Astrocyte (in vitro differentiated cells and primary cell): ENCODE measurements around the gene SNX30. TPM values are rescaled to one million over a fixed set of nuclear protein-coding genes. Genes with fewer than 3 reads are reported as not detected.
"Not testable (repeated sequence)": the region's sequence is repeated elsewhere in the genome, so short reads cannot be mapped to it uniquely, and the experiment has no call there.

Experiments used
- DNase-seq: peaks from one replicate; pipeline ENCODE4 v3.0.0-alpha.2; 2010; ENCODE audit warnings: low read depth
- FAIRE-seq: peaks from 2 replicates; lab custom pipeline; 2011; peaks lifted over from hg19 to GRCh38; lab: Jason Lieb, UNC
- H2AFZ ChIP-seq: 2 replicates; pipeline ENCODE4 v1.6.0; 2012; ENCODE audit warnings: low read depth, low read length, inconsistent platforms
- H3K27ac ChIP-seq: 2 replicates; pipeline ENCODE4 v1.5.1; 2011; ENCODE audit warnings: low read depth, low read length, inconsistent platforms
- H3K27me3 ChIP-seq: 2 replicates; pipeline ENCODE4 v1.6.0; 2011; ENCODE audit warnings: low read length, inconsistent platforms; ENCODE audit not compliant: insufficient read depth
- H3K36me3 ChIP-seq: 2 replicates; pipeline ENCODE4 v1.5.1; 2011; ENCODE audit warnings: low read length, inconsistent platforms; ENCODE audit not compliant: insufficient read depth
- H3K4me1 ChIP-seq: 2 replicates; pipeline ENCODE4 v1.5.1; 2011; ENCODE audit warnings: low read length, inconsistent platforms; ENCODE audit not compliant: insufficient read depth
- H3K4me2 ChIP-seq: 2 replicates; pipeline ENCODE4 v1.6.0; 2012; ENCODE audit warnings: low read length, inconsistent platforms
- H3K4me3 ChIP-seq: 2 replicates; pipeline ENCODE4 v1.5.1; 2011; ENCODE audit warnings: low read depth, mild to moderate bottlenecking, low read length, inconsistent platforms; ENCODE audit not compliant: insufficient read depth
- H3K79me2 ChIP-seq: 2 replicates; pipeline ENCODE4 v1.6.0; 2012; ENCODE audit warnings: mild to moderate bottlenecking, low read length, inconsistent platforms; ENCODE audit not compliant: insufficient read depth
- H3K9ac ChIP-seq: 2 replicates; pipeline ENCODE4 v1.6.0; 2012; ENCODE audit warnings: mild to moderate bottlenecking, low read length, inconsistent platforms
- H3K9me3 ChIP-seq: 2 replicates; pipeline ENCODE4 v1.5.1; 2012; ENCODE audit warnings: low read depth, mild to moderate bottlenecking, low read length, inconsistent platforms; ENCODE audit not compliant: insufficient read depth
- H4K20me1 ChIP-seq: 2 replicates; pipeline ENCODE4 v1.6.0; 2012; ENCODE audit warnings: low read length, inconsistent platforms; ENCODE audit not compliant: insufficient read depth
- H3K27ac Mint-ChIP-seq: one replicate; pipeline ENCODE4 v1.8.0; 2021; ENCODE audit warnings: mild to moderate bottlenecking, mixed read lengths; ENCODE audit not compliant: unreplicated experiment
- H3K27me3 Mint-ChIP-seq: one replicate; pipeline ENCODE4 v1.8.0; 2021; ENCODE audit warnings: low read depth, mixed read lengths; ENCODE audit not compliant: unreplicated experiment
- H3K36me3 Mint-ChIP-seq: one replicate; pipeline ENCODE4 v1.8.0; 2021; ENCODE audit warnings: low read depth, mixed read lengths; ENCODE audit not compliant: unreplicated experiment
- H3K4me1 Mint-ChIP-seq: one replicate; pipeline ENCODE4 v1.8.0; 2021; ENCODE audit warnings: low read depth, mixed read lengths; ENCODE audit not compliant: unreplicated experiment
- H3K4me3 Mint-ChIP-seq: one replicate; pipeline ENCODE4 v1.8.0; 2021; ENCODE audit warnings: mild to moderate bottlenecking, moderate library complexity, mixed read lengths; ENCODE audit not compliant: unreplicated experiment
- H3K9me3 Mint-ChIP-seq: one replicate; pipeline ENCODE4 v1.8.0; 2021; ENCODE audit warnings: mild to moderate bottlenecking, mixed read lengths; ENCODE audit not compliant: unreplicated experiment
- EZH2 ChIP-seq: IDR thresholded peaks from 2 replicates; pipeline ENCODE4 v1.6.1; 2012; ENCODE audit warnings: mild to moderate bottlenecking, low read length, inconsistent platforms; ENCODE audit not compliant: insufficient read depth
- total RNA-seq: library from RNA; stranded (reverse); gene quantifications from 2 replicates; pipeline ENCODE4 v1.2.1, GENCODE V29; 2021
- TF ChIP-seq, protein P1 (sequence below): IDR thresholded peaks from 2 replicates; pipeline ENCODE4 v1.5.1; 2011; ENCODE audit warnings: low read depth, mild to moderate bottlenecking, inconsistent platforms, low read length, moderate library complexity; ENCODE audit not compliant: insufficient read depth

The SNX30 gene
- total RNA-seq, 1 donor from 2014 or later: 12.8 TPM

DNA sequence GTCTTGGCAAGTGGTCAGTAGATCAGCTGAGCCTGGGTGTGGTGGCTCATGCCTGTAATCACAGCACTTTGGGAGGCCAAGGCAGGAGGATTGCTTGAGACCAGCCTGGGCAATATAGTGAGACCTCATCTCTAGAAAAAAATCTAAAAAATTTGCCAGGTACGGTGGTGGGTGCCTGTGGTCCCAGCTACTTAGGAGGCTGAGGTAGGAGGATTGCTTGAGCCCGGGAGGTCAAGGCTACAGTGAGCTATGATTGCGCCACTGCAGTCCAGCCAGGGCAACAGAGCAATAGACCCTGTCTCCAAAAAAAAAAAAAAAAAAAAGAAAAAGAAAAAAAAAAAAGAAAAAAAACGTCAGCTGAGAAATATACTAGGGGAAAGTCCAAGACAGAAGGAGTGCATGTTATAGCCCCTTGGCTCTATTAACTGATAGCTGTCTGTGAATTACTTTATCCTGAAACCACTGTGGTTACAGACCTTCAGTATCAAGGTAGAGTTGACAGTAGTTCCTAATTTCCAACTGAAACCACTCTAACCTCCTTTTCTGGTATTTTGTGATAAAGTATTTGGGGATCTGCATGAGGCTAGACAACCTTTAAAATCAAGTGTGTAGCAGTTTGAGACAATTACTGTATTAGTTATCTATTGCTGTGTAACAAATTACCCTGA, 30.3 kb upstream of the SNX30 start:
- Histone ChIP-seq H3K4me1 (no peaks in the 10 kb centered on the region), H3K36me3 (no peaks in the 10 kb centered on the region), H3K79me2 (peaks cover 20% of the 10 kb centered on the region), H3K9ac (no peak overlapping the region), H3K9me3 (no peaks in the 10 kb centered on the region), H3K4me2 (no peak overlapping the region), H3K27ac (no peak overlapping the region), H2AFZ (no peak overlapping the region), H3K4me3 (no peak overlapping the region), H3K27me3 (no peaks in the 10 kb centered on the region), H4K20me1 (no peaks in the 10 kb centered on the region)
- no peak overlapping the region for H3K27ac Mint-ChIP-seq
- no peaks in the 10 kb centered on the region for H3K9me3 Mint-ChIP-seq
- H3K4me1 Mint-ChIP-seq: peaks cover 2% of the 10 kb centered on the region
- no peaks in the 10 kb centered on the region for H3K27me3 Mint-ChIP-seq
- no peak for TF ChIP-seq EZH2
- TF ChIP-seq, protein P1, sequence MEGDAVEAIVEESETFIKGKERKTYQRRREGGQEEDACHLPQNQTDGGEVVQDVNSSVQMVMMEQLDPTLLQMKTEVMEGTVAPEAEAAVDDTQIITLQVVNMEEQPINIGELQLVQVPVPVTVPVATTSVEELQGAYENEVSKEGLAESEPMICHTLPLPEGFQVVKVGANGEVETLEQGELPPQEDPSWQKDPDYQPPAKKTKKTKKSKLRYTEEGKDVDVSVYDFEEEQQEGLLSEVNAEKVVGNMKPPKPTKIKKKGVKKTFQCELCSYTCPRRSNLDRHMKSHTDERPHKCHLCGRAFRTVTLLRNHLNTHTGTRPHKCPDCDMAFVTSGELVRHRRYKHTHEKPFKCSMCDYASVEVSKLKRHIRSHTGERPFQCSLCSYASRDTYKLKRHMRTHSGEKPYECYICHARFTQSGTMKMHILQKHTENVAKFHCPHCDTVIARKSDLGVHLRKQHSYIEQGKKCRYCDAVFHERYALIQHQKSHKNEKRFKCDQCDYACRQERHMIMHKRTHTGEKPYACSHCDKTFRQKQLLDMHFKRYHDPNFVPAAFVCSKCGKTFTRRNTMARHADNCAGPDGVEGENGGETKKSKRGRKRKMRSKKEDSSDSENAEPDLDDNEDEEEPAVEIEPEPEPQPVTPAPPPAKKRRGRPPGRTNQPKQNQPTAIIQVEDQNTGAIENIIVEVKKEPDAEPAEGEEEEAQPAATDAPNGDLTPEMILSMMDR: no peak
- H3K36me3 Mint-ChIP-seq: no peaks in the 10 kb centered on the region
- no peak for DNase-seq
- FAIRE-seq: no peak
- no peak overlapping the region for H3K4me3 Mint-ChIP-seq

DNA sequence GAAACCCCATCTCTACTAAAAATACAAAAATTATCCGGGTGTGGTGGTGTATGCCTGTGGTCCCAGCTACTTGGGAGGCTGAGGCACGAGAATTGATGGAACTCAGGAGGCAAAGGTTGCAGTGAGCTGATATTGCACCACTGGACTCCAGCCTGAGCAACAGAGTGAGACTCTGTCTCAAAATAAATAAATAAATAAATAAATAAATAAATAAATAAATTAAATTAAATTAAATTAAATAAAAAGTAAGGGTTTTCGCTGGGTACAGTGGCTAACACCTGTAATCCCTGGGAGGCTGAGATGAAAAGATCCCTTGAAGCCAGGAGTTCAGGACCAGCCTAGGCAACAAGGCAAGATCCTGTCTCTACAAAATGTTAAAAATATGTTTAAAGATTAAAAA, 27.8 kb upstream of the SNX30 start:
- FAIRE-seq, H3K79me2 ChIP-seq, H3K4me1 Mint-ChIP-seq: not testable (repeated sequence)

GRCh38 chr9:112725961-112726360, 24.6 kb upstream of the SNX30 start:
- Histone ChIP-seq H3K4me1 (no peaks in the 10 kb centered on the region), H3K9ac (no peak overlapping the region), H3K27me3 (no peaks in the 10 kb centered on the region), H3K4me3 (no peak overlapping the region), H3K79me2 (no peaks in the 10 kb centered on the region), H3K9me3 (no peaks in the 10 kb centered on the region), H2AFZ (no peak overlapping the region), H3K4me2 (no peak overlapping the region), H4K20me1 (no peaks in the 10 kb centered on the region), H3K27ac (no peak overlapping the region), H3K36me3 (no peaks in the 10 kb centered on the region)
- TF ChIP-seq, protein P1: no peak
- H3K4me1 Mint-ChIP-seq: no peaks in the 10 kb centered on the region
- DNase-seq (no peak), FAIRE-seq (no peak)
- H3K36me3 Mint-ChIP-seq: no peaks in the 10 kb centered on the region
- no peak overlapping the region for H3K27ac Mint-ChIP-seq
- no peaks in the 10 kb centered on the region for H3K9me3 Mint-ChIP-seq
- H3K4me3 Mint-ChIP-seq: no peak overlapping the region
- H3K27me3 Mint-ChIP-seq: no peaks in the 10 kb centered on the region

More for the DNA sequence above, 27.8 kb upstream of the SNX30 start:
- H3K4me3 ChIP-seq, H3K9ac ChIP-seq, H3K9me3 ChIP-seq, H3K27ac ChIP-seq, H3K4me1 ChIP-seq, H3K9me3 Mint-ChIP-seq, H3K36me3 ChIP-seq, H3K36me3 Mint-ChIP-seq, H3K27ac Mint-ChIP-seq, DNase-seq, H3K27me3 ChIP-seq, H3K27me3 Mint-ChIP-seq, H3K4me2 ChIP-seq, H4K20me1 ChIP-seq, H3K4me3 Mint-ChIP-seq, H2AFZ ChIP-seq: not testable (repeated sequence)
